ENCODE data around the gene KDF1. TPM values are rescaled to one million over a fixed set of nuclear protein-coding genes. Genes with fewer than 3 reads are reported as not detected.

The KDF1 gene
- total RNA-seq, 1 experiment from 2014 or later, result 23.0 TPM

DNA sequence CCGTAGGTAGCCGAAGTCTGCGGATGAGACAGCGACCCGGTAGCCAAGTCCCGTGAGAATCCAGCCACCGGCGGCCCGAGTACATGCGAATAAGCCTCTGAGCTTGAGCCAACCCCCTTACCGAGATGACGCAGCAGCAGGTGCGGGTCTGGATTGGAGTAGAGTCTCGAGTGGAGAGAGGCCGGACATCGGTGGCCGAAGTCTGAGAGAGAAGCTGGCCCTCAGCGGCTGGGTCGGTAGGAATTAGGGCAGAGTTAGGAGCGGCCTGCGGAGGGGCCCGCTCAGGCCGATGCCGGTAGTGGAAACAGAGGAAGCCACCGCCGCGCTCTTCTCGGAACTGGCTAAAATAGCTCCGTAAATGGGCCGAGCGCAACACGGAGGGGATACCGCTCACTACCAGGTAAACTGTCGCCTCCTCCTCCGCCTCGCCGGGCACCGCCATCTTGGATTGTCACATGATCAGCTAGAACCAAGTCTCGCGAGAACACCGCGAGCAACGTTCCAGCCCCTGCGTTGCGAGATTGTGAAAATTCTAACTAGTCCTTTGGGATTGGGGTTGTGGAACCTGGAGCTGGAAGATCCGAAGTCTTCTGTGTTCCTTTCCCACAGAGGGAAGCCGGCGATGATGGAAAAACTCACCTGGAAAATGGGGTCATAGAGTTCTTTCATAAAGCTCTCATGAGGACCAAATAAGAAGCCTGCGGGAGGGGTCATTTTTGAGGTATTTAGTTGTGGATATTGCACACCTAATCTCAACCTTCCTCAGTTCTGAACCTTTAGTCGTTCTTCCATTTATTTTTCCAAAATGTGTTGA is 60.1 kb downstream of the KDF1 start, which contains the start of gene GPATCH3 (continued):
- TF ChIP-seq FOSL1 (IDR thresholded peaks at IDR 0.05; ENCODE audit: low read depth) (no peak), ZFX (IDR thresholded peaks at IDR 0.05) (peak; percentile 85; the same call in 1 of the 2 replicates), SIN3A (IDR thresholded peaks at IDR 0.05; ENCODE audit: low read depth) (peak; percentile 95), EZH2phosphoT487 (IDR thresholded peaks at IDR 0.05; ENCODE audit: borderline replicate concordance) (no peak), SP1 (IDR thresholded peaks at IDR 0.05; ENCODE audit: low read depth) (peak; percentile 31)

Other genes with a start within 250 kb of the KDF1 start
- gene PIGV, start 172.5 kb downstream of the KDF1 start, total RNA-seq (2021; ENCODE audit: unreplicated experiment), result 13.2 TPM
- gene ZDHHC18, start 133.8 kb downstream of the KDF1 start, total RNA-seq (2021; ENCODE audit: unreplicated experiment), result 24.4 TPM
- gene SFN, start 97.3 kb downstream of the KDF1 start, total RNA-seq (2021; ENCODE audit: unreplicated experiment), result 245 TPM
- gene GPN2, start 70.2 kb downstream of the KDF1 start, total RNA-seq (2021; ENCODE audit: unreplicated experiment), result 37.2 TPM
- 14.8 TPM for gene GPATCH3, start 60.0 kb downstream of the KDF1 start, total RNA-seq (2021; ENCODE audit: unreplicated experiment)
- not detected for gene NR0B2, start 46.5 kb downstream of the KDF1 start, total RNA-seq (2021; ENCODE audit: unreplicated experiment)
- gene NUDC, start 38.7 kb downstream of the KDF1 start, total RNA-seq (2021; ENCODE audit: unreplicated experiment), result 119 TPM
- gene TRNP1, start 33.2 kb upstream of the KDF1 start, total RNA-seq (2021; ENCODE audit: unreplicated experiment), result 76.9 TPM
- gene TENT5B, start 52.4 kb upstream of the KDF1 start, total RNA-seq (2021; ENCODE audit: unreplicated experiment), result 5.7 TPM
- gene SLC9A1, start 194.7 kb upstream of the KDF1 start, total RNA-seq (2021; ENCODE audit: unreplicated experiment), result 21.7 TPM